H9 (cell line): Measurements from ENCODE around the gene TP53TG5. TPM values are rescaled to one million over a fixed set of nuclear protein-coding genes. Genes with fewer than 3 reads are reported as not detected.

ENCODE experiments used
- DNase-seq: peaks from one replicate; pipeline ENCODE4 v3.0.0-alpha.2; 2017
- H2AFZ ChIP-seq: one replicate; pipeline ENCODE4 v1.6.1; 2013; ENCODE audit warnings: mild to moderate bottlenecking, low read length, control low read depth, moderate library complexity
- H2AK5ac ChIP-seq: 2 replicates; pipeline ENCODE4 v1.6.1; 2013; ENCODE audit warnings: low read length, control low read depth, mixed read lengths; ENCODE audit not compliant: insufficient read length
- H2BK120ac ChIP-seq: one replicate; pipeline ENCODE4 v1.6.1; 2013; ENCODE audit warnings: low read depth, mild to moderate bottlenecking, low read length, control low read depth, inconsistent platforms; ENCODE audit not compliant: poor library complexity, severe bottlenecking
- H2BK12ac ChIP-seq: 2 replicates; pipeline ENCODE4 v1.6.1; 2013; ENCODE audit warnings: low read length, control low read depth, mixed read lengths, low read depth; ENCODE audit not compliant: insufficient read length
- H2BK15ac ChIP-seq: 2 replicates; pipeline ENCODE4 v1.6.1; 2013; ENCODE audit warnings: low read depth, low read length, control low read depth
- H2BK20ac ChIP-seq: one replicate; pipeline ENCODE4 v1.6.1; 2013; ENCODE audit warnings: low read depth, mild to moderate bottlenecking, low read length, control low read depth, inconsistent platforms; ENCODE audit not compliant: poor library complexity, severe bottlenecking
- H2BK5ac ChIP-seq: 2 replicates; pipeline ENCODE4 v1.6.1; 2013; ENCODE audit warnings: low read length, control low read depth, mixed read lengths; ENCODE audit not compliant: insufficient read length
- H3K14ac ChIP-seq: 2 replicates; pipeline ENCODE4 v1.6.1; 2013; ENCODE audit warnings: low read length, control low read depth; ENCODE audit not compliant: insufficient read depth
- H3K18ac ChIP-seq: 2 replicates; pipeline ENCODE4 v1.6.1; 2013; ENCODE audit warnings: low read depth, mild to moderate bottlenecking, mixed read lengths, low read length, control low read depth; ENCODE audit not compliant: insufficient read length
- H3K23ac ChIP-seq: 2 replicates; pipeline ENCODE4 v1.6.1; 2013; ENCODE audit warnings: low read length, control low read depth, mixed read lengths, low read depth; ENCODE audit not compliant: insufficient read length
- H3K23me2 ChIP-seq: 2 replicates; pipeline ENCODE4 v1.6.1; 2013; ENCODE audit warnings: low read depth, mild to moderate bottlenecking, mixed read lengths, low read length, control low read depth; ENCODE audit not compliant: insufficient read length, poor library complexity, severe bottlenecking
- H3K27ac ChIP-seq: 2 replicates; pipeline ENCODE4 v1.5.1; 2013; ENCODE audit warnings: low read length, control low read depth, mixed read lengths, low read depth; ENCODE audit not compliant: insufficient read length
- H3K27me3 ChIP-seq: 2 replicates; pipeline ENCODE4 v1.6.1; 2013; ENCODE audit warnings: low read length, control low read depth, inconsistent platforms; ENCODE audit not compliant: insufficient read depth
- H3K4ac ChIP-seq: 2 replicates; pipeline ENCODE4 v1.6.1; 2013; ENCODE audit warnings: low read depth, mild to moderate bottlenecking, control low read depth, inconsistent platforms, low read length, moderate library complexity
- H3K4me1 ChIP-seq: 2 replicates; pipeline ENCODE4 v1.6.1; 2013; ENCODE audit warnings: low read length, control low read depth, inconsistent platforms; ENCODE audit not compliant: insufficient read depth
- H3K4me2 ChIP-seq: 2 replicates; pipeline ENCODE4 v1.6.1; 2013; ENCODE audit warnings: low read length, control low read depth, mixed read lengths; ENCODE audit not compliant: insufficient read length, insufficient read depth
- H3K56ac ChIP-seq: 2 replicates; pipeline ENCODE4 v1.6.1; 2013; ENCODE audit warnings: low read depth, mild to moderate bottlenecking, mixed read lengths, low read length, control low read depth; ENCODE audit not compliant: insufficient read length
- H3K79me1 ChIP-seq: 2 replicates; pipeline ENCODE4 v1.6.1; 2013; ENCODE audit warnings: low read depth, mild to moderate bottlenecking, moderate library complexity, low read length, control low read depth, inconsistent platforms; ENCODE audit not compliant: insufficient read depth, poor library complexity, severe bottlenecking
- H3K79me2 ChIP-seq: 2 replicates; pipeline ENCODE4 v1.6.1; 2013; ENCODE audit warnings: low read length, control low read depth, inconsistent platforms; ENCODE audit not compliant: insufficient read depth
- H3K9ac ChIP-seq: 2 replicates; pipeline ENCODE4 v1.6.1; 2013; ENCODE audit warnings: low read length, control low read depth, mixed read lengths; ENCODE audit not compliant: insufficient read length; ENCODE audit errors: extremely low read depth
- H3K9me3 ChIP-seq: one replicate; pipeline ENCODE4 v1.6.1; 2013; ENCODE audit warnings: low read depth, low read length, inconsistent platforms; ENCODE audit not compliant: control insufficient read depth
- H3T11ph ChIP-seq: one replicate; pipeline ENCODE4 v1.6.1; 2013; ENCODE audit warnings: mild to moderate bottlenecking, low read length, control low read depth, inconsistent platforms
- H4K20me1 ChIP-seq: one replicate; pipeline ENCODE4 v1.6.1; 2013; ENCODE audit not compliant: control insufficient read depth, insufficient read length, insufficient read depth
- H4K5ac ChIP-seq: 2 replicates; pipeline ENCODE4 v1.6.1; 2013; ENCODE audit warnings: low read depth, mild to moderate bottlenecking, mixed read lengths, low read length, control low read depth; ENCODE audit not compliant: insufficient read length
- H4K8ac ChIP-seq: replicated peaks from 2 replicates; pipeline ENCODE4 v1.6.1; 2013; ENCODE audit warnings: low read length, control low read depth, mixed read lengths, low read depth; ENCODE audit not compliant: insufficient read length
- H4K91ac ChIP-seq: 2 replicates; pipeline ENCODE4 v1.6.1; 2013; ENCODE audit warnings: low read depth, mild to moderate bottlenecking, moderate library complexity, mixed read lengths, low read length, control low read depth; ENCODE audit not compliant: insufficient read length
- H3K27ac Mint-ChIP-seq, 3 experiments: 2 replicates in 2 of 3; 3 replicates in 1 of 3; pipeline ENCODE4 v1.8.0; 2020 to 2021; ENCODE audit warnings: mixed read lengths in 3 of 3, mild to moderate bottlenecking in 1 of 3, moderate library complexity in 1 of 3
- H3K27me3 Mint-ChIP-seq: 2 replicates; pipeline ENCODE4 v1.8.0; 2021; ENCODE audit warnings: low read depth, mild to moderate bottlenecking, moderate library complexity, mixed read lengths
- H3K36me3 Mint-ChIP-seq, 3 experiments: 2 replicates in 2 of 3; 3 replicates in 1 of 3; pipeline ENCODE4 v1.8.0; 2020 to 2021; ENCODE audit warnings: low read depth in 3 of 3, mixed read lengths in 3 of 3; ENCODE audit not compliant: insufficient read depth in 1 of 3
- H3K4me1 Mint-ChIP-seq, 2 experiments: 2 replicates each; pipeline ENCODE4 v1.8.0; 2020; ENCODE audit warnings: mixed read lengths in 2 of 2
- H3K4me3 Mint-ChIP-seq, 2 experiments: 2 replicates in 1 of 2; 3 replicates in 1 of 2; pipeline ENCODE4 v1.8.0; 2020 to 2021; ENCODE audit warnings: mild to moderate bottlenecking in 2 of 2, mixed read lengths in 2 of 2, moderate library complexity in 1 of 2
- H3K9me3 Mint-ChIP-seq, 2 experiments: 2 replicates in 1 of 2; 3 replicates in 1 of 2; pipeline ENCODE4 v1.8.0; 2020; ENCODE audit warnings: mild to moderate bottlenecking in 2 of 2, mixed read lengths in 2 of 2, moderate library complexity in 1 of 2
- CTCF ChIP-seq: fragments of 200-600 bp; sonication (generic); conservative IDR thresholded peaks from 3 replicates; pipeline ENCODE4 v1.8.0; 2021; ENCODE audit warnings: antibody characterized with exemption, mild to moderate bottlenecking
- WGBS: extraction: QIAGEN DNeasy Blood & Tissue Kit; methylation state at CpG from one replicate; pipeline ENCODE4 v1.1.7; 2013; ENCODE audit warnings: missing lambda C conversion rate, low lambda C conversion rate, mixed read lengths; ENCODE audit not compliant: insufficient read length; ENCODE audit errors: extremely low coverage; 5-methylcytosine and 5-hydroxymethylcytosine counted together
- total RNA-seq: library from RNA; stranded (reverse); gene quantifications from 2 replicates; pipeline ENCODE4 v1.2.1, GENCODE V29; 2021

The TP53TG5 gene
- total RNA-seq, 1 experiment from 2014 or later = not detected

DNA sequence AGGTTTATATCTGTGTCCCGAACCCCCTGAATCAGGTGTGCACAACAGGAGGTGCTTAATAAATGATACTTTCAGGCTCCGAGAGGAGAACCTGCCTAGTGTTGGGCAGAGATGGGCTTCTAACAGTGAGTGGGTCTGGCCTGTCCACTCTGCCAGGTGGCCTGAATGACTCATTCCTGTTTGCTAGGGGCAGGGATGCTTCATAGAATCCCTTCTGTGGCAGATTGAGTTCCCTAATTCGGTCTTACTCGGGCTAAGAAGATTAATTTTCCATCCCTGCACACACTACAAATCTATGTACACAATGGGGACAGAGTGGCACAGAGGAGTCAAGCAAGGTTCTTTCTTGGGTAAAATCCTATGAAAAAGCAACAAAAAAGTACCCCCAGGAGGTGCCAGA is 49.7 kb downstream of the TP53TG5 start:
- Histone ChIP-seq H2BK15ac (no peak overlapping the region), H2BK12ac (no peak overlapping the region), H4K20me1 (no peaks in the 10 kb centered on the region), H3K9ac (no peak overlapping the region), H2BK20ac (no peak overlapping the region), H4K91ac (no peak overlapping the region), H2AFZ (no peak overlapping the region), H3K79me1 (no peaks in the 10 kb centered on the region), H2AK5ac (no peak overlapping the region), H3K27ac (no peak overlapping the region), H2BK120ac (no peak overlapping the region), H3K79me2 (no peaks in the 10 kb centered on the region), H3K18ac (no peak overlapping the region), H3K23me2 (no peaks in the 10 kb centered on the region), H3K4me1 (no peaks in the 10 kb centered on the region), H4K8ac (no peak overlapping the region), H3K4me2 (no peak overlapping the region), H3K9me3 (no peaks in the 10 kb centered on the region), H3K23ac (no peak overlapping the region), H2BK5ac (no peak overlapping the region), H3K14ac (no peak overlapping the region), H4K5ac (no peak overlapping the region), H3K27me3 (no peaks in the 10 kb centered on the region), H3K56ac (no peak overlapping the region), H3K4ac (no peak overlapping the region), H3T11ph (no peak overlapping the region)
- DNase-seq = no peak
- no peak overlapping the region for H3K27ac Mint-ChIP-seq
- WGBS = no CpG with 5 or more reads among the region's 4 CpGs
- peaks cover 0 to 6% of the 10 kb centered on the region in 2 experiments; a peak in 1 of 4 replicates for H3K4me1 Mint-ChIP-seq
- H3K27me3 Mint-ChIP-seq = no peaks in the 10 kb centered on the region
- TF ChIP-seq CTCF = no peak
- no peaks in the 10 kb centered on the region for H3K9me3 Mint-ChIP-seq
- peaks cover 8 to 52% (median 50%) of the 10 kb centered on the region in 3 experiments; a peak in 6 of 7 replicates for H3K36me3 Mint-ChIP-seq
- no peak overlapping the region for H3K4me3 Mint-ChIP-seq
